Glomerular visceral epithelial cell (primary cell): Measurements from ENCODE around the gene GAREM1.
"Not testable (repeated sequence)": the region's sequence is repeated elsewhere in the genome, so short reads cannot be mapped to it uniquely, and the experiment has no call there.

Experiments used
- DNase-seq: peaks from one replicate; pipeline ENCODE4 v3.0.0-alpha.2; 2016; ENCODE audit errors: extremely low spot score

The GAREM1 gene

GRCh38 chr18:32258148-32258547, 212.5 kb downstream of the GAREM1 start:
- no peak for DNase-seq

GRCh38 chr18:32257084-32257785, 213.4 kb downstream of the GAREM1 start:
- peak; percentile 6 for DNase-seq

GRCh38 chr18:32255570-32255969, 215.1 kb downstream of the GAREM1 start:
- DNase-seq: no peak

GRCh38 chr18:32252141-32252860, 218.4 kb downstream of the GAREM1 start:
- no peak for DNase-seq

GRCh38 chr18:32251466-32251865, 219.2 kb downstream of the GAREM1 start:
- DNase-seq: no peak

- DNase-seq: no peak
These were observed 221.3 kb downstream of the GAREM1 start for GRCh38 chr18:32249147-32249929.

GRCh38 chr18:32244881-32245280, 225.8 kb downstream of the GAREM1 start:
- DNase-seq: no peak

- no peak for DNase-seq
These were observed 227.3 kb downstream of the GAREM1 start for GRCh38 chr18:32243358-32243757.

GRCh38 chr18:32242395-32242794, 228.3 kb downstream of the GAREM1 start:
- DNase-seq: no peak

GRCh38 chr18:32238635-32239268, 231.9 kb downstream of the GAREM1 start:
- no peak for DNase-seq

GRCh38 chr18:32237049-32237448, 233.6 kb downstream of the GAREM1 start:
- DNase-seq: no peak

GRCh38 chr18:32233348-32233747, 237.3 kb downstream of the GAREM1 start:
- DNase-seq: not testable (repeated sequence)

- no peak for DNase-seq
These were observed 251.2 kb downstream of the GAREM1 start for GRCh38 chr18:32219431-32220018.

- DNase-seq: no peak
These were observed 254.3 kb downstream of the GAREM1 start for GRCh38 chr18:32216390-32216789.

- DNase-seq: no peak
These were observed 257.0 kb downstream of the GAREM1 start for GRCh38 chr18:32213693-32214092.
